HG03378 (cell line): ENCODE measurements around the gene KISS1.
A peak's percentile ranks its signal among the peaks of the same experiment; 100 is the strongest.

Source experiments
- ATAC-seq: cut with Tn5 transposase; IDR thresholded peaks from one replicate; pipeline ENCODE4 v1.9.1; 2021; ENCODE audit warnings: mild to moderate bottlenecking, moderate library complexity; ENCODE audit not compliant: unreplicated experiment

Gene KISS1

GRCh38 chr1:204218552-204218951 is 22.3 kb upstream of the KISS1 start:
- no peak for ATAC-seq

GRCh38 chr1:204217648-204218000 is 21.3 kb upstream of the KISS1 start:
- ATAC-seq: no peak

- no peak for ATAC-seq
Measured at GRCh38 chr1:204216880-204217647, 20.8 kb upstream of the KISS1 start.

- ATAC-seq: no peak
Measured at GRCh38 chr1:204216236-204216635, 19.9 kb upstream of the KISS1 start.

DNA sequence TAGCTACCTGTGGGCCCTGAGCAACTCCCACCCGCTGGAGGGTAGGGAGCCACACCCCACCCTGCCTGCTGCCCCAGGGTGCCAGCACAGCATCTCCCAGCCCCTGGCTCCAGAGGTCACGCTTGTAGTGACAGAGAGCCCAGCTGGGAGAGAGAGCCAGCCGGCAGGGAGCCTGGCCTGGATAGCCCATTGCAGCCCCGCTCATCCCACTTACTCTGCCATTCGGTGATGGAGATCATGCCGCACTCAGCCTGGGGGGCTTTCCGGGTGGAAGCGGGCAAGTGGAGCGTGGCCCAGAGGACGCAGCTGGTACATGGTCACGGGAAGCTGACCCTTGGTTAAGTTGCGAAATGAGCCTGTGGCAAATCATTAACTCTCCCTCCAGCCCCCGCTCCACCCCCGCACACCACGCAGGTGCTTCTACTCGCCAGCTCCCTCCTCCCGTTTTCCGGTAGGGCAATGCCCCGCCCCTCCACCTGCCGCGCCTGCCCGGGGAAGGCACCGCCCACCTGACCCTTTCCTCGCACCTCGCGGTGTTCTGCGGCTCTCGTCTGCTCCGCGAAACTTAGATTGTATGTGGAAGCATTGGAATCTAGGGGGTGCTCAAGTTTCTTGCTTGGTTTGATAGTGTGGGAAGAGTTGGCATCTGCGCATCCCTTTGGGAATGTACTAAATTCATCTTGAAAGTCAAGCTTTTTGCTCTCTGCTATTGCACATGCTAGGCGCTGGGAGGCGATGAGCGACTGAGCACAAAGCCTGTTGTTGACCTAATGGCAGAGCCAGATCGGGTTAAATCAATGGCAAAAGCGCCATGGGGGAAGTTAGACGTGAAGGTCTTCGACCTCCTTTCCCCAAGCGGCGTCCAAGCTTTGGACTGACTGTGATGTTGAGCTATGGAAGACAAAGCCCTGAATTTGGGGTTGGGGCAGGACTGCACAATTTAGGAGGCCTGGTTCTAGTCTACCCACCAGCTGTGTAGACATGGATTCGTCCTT is 17.7 kb upstream of the KISS1 start, which contains the start of gene GOLT1A:
TSS of gene GOLT1A (minus strand) at position 321 of the 995 bp plus-strand sequence. CDS start at position 239, 82 bp downstream.
- ATAC-seq: peak; percentile 58

DNA sequence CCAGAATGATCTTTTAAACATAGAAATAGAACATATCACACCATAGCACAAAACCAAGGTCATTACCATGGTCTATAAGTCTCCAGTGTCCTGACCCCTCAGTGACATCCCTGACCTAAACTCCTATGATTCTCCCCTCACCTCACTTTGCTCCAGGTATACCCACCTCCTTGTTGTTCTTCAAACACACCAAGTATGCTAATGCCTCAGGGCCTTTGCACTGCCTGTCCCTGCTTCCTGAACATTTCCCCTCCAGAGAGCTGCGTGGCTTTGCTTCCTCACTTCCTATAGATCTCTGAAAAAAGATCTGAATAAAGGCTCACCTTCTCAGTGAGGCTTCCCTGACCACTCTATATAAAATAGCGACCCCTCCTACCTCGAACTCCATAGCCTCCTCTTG is 16.4 kb upstream of the KISS1 start:
- ATAC-seq: no peak

DNA sequence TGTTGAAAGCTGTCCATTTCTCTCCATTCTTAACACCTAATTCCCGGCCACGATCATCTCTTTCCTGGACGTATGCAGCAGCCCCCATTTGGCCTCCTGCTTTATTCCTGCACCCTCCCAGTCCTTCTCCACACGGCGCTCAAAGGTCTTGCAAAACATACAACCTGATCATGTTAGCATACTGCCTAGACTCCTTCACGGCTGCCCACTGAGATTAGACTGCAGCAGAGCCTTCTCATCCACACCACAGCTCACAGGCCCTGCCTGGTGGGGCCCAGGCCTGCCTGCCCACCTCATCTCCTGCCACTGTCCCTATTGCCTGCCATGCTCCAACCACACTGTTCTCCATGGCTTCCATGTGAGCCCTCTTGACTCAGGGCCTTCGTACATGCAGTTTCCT is 14.8 kb upstream of the KISS1 start:
- ATAC-seq: no peak

DNA sequence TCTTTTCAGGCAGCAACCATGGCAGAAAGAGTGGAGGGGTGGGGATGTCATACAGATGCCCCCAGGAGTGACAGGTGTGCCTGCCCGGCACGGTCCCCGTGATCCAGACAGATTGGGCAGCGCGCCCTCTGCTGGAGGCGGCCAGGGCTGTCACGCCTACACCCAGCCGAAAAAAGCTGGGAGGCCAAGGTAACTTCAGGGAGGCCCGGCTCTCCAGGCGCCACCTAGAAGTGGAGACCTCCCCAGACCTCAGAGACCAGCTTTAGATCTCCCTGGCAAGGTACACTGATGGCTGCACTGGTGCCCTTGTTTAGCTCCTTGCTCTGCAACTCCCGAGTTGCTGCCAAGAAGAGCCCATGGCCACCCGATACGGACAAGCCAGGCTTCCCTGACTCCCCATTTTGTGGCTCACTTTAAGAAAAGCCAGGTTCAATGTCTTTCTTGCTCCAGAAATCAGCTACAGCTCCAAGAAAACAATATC is 10.9 kb upstream of the KISS1 start:
- ATAC-seq: no peak

DNA sequence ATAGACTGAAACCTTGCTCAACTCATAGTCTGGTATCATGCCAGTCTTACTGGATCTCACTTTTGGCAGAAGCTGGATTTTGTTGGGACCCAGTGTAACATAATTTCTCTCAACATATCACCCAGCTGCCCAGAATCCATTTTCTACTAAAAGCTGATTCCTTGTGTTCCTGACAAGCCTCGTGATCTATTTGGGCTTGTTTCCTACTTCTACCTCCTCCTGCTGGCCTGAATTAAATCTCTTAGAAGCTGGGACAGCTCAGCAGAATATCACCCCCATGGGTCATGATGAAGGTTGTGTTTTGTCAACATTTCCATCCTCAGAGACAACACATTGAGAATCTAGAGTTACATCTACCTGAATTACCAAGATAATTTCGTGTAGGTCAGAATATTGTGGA is 9.8 kb upstream of the KISS1 start:
- ATAC-seq: no peak

GRCh38 chr1:204205486-204205885 is 9.2 kb upstream of the KISS1 start:
- no peak for ATAC-seq

DNA sequence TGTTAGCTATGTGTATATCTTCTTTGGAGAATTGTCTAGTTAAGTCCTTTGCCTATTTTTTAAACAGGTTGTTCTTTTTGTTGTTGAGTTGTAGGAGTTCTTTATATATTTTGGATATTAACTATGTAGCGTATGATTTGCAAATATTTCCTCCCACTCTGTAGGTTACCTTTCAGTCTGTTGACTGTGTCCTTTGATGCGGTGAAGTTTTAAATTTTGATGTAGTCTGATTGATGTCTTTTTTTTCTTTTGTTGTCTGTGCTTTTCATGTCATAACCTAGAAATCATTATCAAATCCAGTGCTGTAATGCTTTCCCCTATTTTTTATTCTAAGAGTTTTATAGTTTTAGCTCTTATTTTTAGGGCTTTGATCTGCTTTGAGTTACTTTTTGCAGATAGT is 8.7 kb upstream of the KISS1 start:
- no peak for ATAC-seq

- no peak for ATAC-seq
Measured at GRCh38 chr1:204203206-204203767, 7.0 kb upstream of the KISS1 start.

DNA sequence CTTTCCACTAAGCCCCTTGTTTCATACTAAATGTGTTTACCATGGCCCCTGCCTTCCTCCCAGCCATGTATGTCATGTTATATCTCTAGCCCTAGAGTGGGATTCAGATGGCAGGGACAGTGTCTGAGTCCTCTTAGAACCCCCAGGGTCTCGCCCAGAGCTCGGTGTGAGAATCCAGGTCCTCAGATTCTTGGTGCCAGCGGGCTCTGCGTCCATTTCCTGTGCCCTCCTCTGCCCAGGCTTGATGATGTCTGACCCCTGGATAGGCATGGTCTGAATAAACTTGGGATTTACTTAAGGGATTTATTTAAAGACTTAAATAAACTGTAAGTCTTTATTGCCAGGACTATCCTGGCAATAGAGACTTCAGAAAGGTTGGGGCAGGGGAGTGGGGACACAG is 6.2 kb upstream of the KISS1 start:
- no peak for ATAC-seq

- ATAC-seq: no peak
Measured at GRCh38 chr1:204201348-204202040, 5.2 kb upstream of the KISS1 start.

DNA sequence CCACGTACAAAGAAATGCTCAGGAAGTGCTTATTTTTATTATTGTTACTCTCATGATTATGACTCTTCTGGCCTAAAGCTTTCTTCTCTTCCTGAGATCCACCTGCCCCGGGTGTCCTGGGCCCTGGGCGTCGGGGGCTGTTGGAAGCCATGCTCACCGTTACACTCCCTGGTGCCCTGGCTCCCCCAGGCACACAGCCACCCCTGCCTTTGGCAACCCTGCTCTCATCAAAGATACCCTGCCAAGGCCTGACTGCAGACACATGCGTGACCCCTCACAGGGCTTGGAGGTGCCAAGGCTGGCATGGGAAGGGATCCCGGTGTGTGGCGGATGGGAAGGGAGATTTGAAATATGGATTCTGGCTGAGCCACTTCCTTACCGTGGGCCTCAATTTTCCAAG is 3.3 kb upstream of the KISS1 start:
- no peak for ATAC-seq

DNA sequence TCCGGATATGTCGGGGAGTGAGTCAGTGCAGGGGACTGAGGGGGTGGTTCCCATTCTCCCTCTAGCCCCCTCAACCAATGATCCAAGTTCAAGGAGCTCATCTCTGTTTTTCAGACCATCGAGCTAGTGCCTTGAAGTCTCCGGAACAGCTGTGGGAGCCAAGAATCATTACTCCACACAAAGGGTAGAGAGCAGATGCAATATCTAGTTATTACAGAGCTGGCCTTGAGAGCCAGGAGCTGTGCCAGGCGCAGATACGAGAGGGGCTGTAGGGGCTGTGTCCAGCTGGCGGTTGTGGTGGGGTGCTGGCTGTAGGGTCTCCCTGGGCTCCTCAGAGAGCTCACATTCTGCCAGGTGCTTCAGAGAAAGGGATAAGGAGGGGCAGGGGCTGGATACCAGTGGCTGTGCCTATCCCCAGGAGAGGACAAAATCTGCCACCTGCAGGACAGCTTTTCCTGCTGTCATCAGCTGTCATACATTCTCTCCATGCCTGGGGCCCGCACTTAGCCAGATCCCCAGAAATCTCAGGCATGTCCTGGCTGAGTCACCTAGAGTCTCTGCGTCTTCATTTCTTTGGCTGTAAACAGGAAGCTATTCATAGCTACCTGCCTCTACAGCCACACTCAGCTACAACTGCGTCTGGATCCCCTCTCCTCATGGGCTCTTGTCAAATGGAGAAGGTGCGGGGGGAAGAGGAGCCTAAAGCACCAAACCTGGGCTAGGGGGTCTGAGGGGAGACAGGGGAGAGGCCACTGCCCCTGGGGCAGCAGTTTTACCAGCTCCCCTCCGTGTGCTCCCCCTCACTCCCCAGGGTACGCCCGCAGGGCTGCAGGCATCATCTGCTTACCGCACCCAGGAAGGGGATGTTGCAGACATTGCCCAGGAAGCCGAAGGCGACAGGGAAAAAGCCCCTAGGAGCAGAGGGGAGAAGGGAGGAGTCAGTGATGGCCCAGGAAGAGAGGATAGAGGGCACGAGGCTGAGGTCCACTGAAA is 2.4 kb upstream of the KISS1 start:
- ATAC-seq: no peak

- ATAC-seq: no peak
Measured at GRCh38 chr1:204197068-204197467, 777 bp upstream of the KISS1 start.

- no peak for ATAC-seq
Measured at GRCh38 chr1:204194771-204195170, 1.5 kb downstream of the KISS1 start.

DNA sequence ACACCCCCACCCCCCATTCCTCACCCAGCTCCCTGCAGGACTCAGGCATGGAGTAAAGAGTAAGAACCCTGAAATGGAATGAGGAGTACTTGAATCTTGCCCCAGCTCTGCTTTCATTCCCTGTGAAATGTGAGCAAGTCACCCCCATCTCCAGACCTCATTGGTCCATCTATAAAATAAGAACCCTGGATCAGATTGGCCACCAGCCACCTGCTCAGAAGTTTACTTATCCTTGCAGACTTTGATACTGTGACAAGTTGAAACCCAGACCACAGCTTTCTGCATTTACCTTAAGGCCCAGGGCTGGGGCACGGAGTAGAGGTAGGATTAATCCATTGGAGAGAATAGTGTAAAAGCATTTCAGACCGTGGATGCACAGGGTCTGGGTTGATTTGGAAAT is 2.2 kb downstream of the KISS1 start:
- ATAC-seq: no peak
